NK-92 treated with Interleukin-12 subunit alpha and Interleukin-12 subunit beta, amount 100 ng/mL, for 24 hours (cell line): Measurements from ENCODE around the gene ZNF408.
"Not testable (repeated sequence)": the region's sequence is repeated elsewhere in the genome, so short reads cannot be mapped to it uniquely, and the experiment has no call there.

Source experiments
- DNase-seq: peaks from one replicate; lab custom pipeline; 2025; lab: John Stamatoyannopoulos, UW

The ZNF408 gene

DNA sequence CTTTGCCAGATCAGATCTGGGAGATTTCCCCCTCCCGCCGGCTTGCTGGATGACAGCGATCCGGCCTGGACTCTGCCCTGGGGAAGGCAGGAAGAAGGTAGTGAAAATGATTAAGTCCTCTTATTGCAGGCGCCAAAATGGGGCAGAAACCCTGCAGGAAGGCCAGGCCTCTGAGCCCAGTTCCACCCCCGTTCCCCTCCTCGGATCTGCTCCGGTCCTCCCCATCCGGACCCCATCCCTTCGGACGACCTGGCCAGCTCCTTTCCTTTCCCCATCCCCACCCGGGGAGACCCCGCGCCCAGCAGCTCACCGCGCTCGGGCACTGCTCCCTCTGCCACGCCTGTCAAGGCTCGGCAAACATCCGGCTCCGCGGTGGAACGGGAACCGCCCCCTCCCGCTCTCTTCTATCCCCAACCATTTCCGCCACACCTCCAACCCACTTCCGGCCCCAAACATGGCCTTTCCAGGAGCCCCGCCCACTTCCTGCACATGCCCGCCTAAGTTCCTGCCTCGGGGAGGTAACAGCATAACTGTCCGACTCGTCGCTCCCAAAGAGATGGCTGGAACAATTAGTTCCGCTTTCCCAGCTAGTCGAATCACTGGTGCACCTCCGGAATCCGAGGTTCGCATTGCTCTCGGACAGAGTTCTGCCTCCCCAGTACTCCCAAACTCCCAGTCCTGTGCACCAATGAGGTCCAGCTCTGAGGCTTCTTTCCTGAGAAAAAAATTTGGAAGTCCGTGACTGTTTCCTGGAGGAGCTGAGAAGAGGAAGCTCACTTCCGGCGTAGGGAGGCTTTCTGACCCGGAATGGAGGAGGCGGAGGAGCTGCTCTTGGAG, at the start of gene ZNF408, which contains the start of gene ARHGAP1:
Gene ZNF408 (plus strand): TSS at position 791 of the 837 bp plus-strand sequence. CDS start 17 bp downstream, at position 808.
Gene ARHGAP1 (minus strand): TSS at position 379 of the 837 bp plus-strand sequence. CDS start 4,512 bp downstream, outside the sequence.
- DNase-seq = peak; percentile 99

DNA sequence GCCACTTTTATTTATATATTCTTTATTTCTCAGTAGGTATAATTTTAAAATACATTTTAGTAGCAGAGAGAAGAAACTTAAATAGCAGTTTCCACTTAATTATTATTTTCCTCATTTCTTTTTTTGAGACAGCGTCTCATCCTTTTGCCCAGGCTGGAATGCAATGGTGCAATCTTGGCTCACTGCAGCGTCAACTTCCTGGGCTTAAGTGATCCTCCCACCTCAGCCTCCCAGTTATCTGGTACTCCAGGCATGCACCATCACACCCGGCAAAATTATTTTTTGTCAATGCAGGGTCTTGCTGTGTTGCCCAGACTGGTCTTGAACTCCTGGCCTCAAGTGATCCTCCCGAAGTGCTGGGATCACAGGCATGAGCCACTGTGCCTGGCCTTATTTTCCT, 45.2 kb upstream of the ZNF408 start:
- no peak for DNase-seq

DNA sequence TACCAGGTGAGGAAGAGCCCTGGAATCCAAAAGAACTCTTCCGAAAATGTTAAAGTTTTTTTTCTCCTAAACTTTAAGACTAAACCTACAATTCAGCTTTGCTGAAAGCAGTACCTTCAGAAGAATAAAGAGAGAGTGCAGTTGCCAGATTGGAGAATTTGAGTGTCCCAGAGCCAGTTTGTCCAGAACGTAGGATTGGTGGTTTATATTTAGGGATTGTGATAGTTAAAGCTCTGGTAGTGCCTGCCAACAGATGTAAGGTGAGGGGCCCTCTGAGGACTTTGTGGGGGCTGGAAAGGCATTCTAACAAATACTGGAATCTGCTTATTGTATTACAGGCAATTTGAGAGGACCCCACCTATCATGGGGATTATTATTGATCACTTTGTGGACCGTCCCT, 43.6 kb upstream of the ZNF408 start:
- DNase-seq = no peak

DNA sequence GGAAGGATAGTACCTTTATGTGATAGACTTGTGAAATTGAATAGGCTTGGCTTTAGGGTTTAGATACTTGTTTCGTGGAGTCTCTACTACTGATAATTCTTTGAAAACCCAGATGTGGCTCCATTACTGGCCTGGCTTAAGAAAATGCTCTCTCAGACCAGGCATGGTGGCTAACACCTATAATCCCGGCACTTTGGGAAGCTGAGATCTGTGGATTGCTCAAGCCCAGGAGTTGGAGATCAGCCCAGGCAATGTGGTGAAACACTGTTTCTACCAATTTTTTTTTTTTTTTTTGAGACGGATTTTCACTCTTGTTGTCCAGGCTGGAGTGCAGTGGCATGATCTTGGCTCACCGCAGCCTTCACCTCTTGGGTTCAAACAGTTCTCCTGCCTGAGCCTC, 42.6 kb upstream of the ZNF408 start:
- DNase-seq = no peak

DNA sequence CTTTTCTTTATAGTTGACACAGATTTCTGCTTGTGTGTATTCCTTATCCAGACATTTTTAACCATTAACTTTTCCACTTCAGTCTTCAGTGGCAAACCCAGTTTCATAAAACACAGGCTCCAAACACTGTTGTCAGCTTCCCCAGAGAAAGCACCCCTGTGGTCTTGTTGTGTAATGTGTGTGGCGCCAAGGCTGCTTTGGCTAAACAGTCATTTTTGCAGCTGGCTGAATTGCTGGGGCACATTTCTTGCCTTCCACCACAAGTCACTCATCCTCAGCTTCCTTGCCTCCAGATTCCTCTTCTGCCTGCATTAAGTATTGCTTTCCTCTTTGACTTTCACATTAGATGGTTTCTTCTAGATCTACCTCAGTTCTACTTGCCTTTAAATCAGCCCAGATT, 40.9 kb upstream of the ZNF408 start:
- peak; percentile 14 for DNase-seq

DNA sequence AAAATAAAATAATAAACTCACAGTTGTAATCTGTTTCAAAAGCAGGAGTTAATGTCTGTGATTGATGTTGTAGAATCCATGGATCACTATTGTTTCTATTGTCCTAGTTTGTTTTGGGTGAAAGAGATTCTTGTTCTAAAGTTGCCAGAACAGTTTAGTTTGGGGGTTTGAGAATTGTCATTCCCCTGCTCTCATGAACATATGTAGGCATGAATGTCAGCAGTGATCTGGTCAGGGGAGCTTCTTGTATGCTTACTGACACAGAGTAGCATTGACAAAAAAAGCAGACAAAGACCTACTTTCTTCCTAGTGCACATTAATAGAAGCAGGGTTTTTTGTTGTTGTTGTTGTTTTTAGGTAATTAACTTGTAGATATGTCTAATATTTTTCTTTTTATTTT, 39.0 kb upstream of the ZNF408 start:
- DNase-seq = no peak

DNA sequence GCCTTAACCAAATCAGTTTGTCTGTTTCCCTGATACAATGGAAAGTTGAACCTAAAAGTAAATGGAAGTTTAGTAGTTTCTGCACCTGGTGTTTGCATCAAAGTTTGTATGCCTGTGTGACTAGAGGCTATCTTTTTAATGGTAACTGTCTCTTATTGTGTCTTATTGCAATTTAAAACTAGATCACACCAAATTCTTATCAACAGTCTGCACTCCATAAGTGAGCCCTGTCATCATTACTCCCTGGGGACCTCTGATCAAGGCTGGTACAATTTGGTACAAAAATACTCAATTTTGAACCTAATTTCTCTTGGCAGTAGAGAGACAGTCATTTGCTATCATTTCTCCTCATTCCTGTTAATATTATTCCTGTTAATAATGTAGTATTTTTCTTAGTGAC, 38.5 kb upstream of the ZNF408 start:
- no peak for DNase-seq

DNA sequence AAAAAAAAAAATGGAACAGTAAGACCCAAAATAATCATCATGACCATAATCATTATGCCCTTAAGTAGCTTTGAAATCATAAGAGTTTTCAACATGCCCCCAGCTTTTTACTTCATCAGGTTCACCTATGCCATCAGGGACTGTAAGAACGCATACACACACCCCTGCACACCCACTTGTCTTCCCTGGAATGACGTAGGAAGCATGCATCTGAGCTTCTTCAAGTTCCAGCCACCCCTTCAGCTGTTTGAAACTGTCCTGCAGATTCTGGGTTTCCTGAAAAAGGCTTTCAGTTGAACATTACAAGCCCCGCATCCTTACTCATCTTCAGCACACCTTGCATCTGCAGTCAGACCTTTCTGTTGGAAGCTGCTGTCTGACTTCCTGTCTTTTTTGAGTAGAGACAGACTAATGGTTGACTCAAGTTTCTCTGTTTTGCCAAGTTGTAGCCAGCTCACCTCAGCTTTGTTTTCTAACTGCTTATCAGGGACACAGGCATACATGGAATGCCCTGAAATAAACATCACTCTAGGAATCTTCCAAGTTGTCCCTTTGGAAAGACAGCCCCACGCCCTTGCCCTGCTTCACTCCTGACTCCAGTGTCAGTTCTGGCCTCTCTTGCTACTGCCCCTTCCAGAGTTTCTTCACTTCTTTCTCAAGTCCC, 37.4 kb upstream of the ZNF408 start:
- no peak for DNase-seq

DNA sequence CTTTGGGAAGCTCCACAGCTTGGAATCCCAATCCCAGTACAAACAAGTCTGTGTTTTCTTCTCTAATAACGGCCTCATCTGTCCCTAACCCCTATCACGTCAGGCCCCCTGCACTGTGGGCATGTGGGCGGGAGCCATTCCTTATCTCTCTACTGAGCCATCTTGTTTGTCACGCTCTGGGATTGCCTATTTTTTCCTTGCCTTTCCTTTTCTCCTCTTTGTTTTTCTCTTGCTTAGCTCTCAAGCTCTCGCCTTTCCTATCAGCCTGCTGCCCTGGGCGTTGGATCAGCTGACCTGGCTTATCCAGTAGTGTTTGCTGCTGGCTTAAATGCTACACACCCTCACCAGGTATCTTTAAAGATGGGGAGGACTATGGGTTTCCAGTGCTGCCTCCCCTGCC, 36.2 kb upstream of the ZNF408 start:
- DNase-seq = no peak

DNA sequence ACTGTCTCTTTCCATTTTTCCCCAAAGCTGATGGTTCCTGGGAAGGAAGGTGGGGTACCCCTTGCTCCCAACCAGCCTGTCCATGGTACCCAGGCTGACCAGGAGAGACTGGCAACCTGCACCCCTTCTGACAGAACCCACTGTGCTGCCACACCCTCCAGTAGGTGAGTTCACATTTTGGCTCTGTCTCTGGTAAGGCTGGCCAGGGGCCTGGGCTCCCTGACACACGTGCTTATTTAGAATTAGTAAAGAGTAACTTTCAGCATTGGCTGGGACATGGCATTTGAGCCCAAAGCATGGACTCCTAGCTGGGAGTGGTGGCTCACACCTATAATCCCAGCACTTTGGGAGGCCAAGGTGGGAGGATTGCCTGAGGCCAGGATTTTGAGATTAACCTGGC, 35.5 kb upstream of the ZNF408 start:
- no peak for DNase-seq

DNA sequence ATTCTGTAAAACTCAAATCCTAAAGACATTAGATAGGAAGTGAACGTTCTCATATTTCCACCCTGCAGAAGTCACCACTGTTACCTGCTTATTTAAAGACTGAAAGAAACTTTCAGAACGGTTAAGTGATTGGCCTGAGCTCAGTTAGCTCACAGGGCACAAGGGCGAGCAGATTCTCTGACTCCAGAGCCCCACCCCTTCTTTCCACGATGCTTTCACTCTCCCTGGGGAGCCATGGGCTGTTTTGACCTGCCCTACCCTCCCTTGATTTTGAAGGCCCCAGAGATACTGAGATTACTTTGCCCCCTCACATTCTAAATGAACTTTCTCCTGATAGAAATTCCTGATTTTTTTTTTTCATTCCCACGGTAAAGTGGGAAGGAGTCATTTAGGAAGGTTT, 34.3 kb upstream of the ZNF408 start:
- no peak for DNase-seq

DNA sequence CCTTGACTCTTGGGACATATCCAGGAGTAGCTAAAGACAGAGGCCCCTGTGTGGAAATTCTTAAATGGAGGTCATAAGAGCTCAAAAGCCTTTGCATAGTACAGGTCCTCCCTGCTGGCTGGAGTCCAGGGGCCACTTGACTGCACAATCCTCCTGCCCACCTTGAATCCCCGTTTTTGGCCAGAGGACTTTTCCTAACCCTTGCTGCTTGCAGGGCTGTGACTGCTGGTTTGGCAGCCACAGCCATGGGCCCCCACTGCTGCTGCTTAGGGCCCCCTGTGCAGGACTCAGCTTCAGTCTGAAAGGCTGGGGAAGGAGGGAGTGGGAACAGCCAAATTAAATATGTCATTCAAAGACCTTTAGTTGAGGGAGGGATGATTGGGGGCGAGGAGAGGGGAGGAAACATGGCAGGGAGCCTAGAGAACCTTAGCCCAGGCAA, 33.8 kb upstream of the ZNF408 start:
- no peak for DNase-seq

DNA sequence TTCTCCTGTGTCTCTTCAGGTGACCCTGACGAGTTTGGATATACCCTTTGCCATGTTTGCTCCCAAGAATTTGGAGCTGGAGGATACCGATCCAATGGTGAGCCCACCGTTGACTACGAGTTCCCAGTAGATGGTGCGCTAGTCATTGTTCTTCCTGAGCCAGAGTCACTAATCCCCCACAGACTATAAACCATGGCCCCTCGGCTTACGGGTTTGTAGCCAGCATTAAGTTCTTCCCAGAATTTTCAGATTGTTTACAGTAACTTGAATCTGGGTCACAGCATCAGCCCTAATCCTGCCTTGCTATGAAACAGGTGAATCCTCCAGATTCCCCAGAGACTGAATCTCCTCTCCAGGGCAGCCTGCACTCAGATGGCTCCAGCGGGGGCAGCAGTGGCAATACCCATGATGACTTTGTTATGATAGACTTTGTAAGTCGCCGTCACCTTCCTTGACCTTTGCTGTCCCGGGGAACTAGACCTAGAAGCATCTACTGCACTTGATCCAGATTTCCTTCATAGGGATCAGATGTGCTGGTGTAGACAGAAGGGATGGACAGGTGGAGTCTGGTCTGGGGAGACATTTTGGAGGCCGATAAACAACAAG, 32.2 kb upstream of the ZNF408 start:
- DNase-seq = no peak

DNA sequence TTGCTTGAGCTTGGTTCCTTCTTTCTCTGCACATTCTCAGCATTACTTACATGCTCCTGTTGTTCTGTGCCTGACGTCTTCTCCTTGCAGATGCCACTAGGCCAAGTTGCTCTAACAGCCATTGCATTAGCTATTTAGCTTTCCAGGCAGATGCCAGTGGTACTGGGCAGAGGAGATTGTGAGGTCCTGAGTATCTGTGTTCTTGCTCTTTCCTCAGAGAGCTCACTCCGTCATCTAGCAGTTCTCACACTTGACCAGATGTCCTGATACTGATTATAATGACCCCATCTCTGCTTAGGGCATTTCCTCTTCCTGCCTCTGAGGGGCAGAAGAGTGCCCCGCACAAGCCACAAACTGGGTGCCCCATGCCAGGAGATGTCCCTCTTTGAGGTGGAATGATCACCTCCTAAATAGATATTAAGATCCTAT, 31.1 kb upstream of the ZNF408 start:
- DNase-seq = no peak

DNA sequence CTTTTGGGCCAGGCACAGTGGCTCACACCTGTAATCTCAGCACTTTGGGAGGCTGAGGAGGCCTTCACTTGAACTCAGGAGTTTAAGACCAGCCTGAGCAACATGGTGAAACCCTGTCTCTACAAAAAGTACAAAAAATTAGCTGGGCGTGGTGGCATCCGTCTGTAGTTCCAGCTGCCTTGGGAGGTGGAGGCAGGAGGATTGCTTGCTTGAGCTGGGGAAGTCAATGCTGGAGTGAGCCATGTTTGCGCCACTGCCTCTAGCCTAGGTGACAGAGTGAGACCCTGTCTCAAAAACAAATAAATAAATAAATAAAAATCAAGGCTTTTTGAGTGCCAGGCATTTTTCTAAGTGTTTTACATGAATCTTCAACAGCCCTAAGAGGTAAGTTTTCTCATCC, 30.3 kb upstream of the ZNF408 start:
- DNase-seq = not testable (repeated sequence)

DNA sequence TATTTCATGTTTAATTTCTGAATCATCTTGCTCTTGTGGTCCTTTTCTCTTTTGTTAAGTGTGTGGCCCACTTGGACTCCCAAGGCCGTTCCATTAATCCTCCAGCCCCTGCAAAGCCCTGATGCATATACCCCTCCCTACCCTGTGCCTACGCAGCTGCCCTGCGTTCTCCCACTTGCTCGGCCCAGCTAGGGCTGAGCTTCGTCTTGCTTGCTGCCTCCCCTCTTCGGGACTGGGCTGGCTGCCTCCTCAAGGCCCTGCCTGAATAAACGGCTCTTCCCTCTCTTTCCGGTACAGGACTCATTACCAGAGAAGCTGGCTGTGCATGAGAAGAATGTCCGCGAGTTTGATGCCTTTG, 28.9 kb upstream of the ZNF408 start:
- no peak for DNase-seq

DNA sequence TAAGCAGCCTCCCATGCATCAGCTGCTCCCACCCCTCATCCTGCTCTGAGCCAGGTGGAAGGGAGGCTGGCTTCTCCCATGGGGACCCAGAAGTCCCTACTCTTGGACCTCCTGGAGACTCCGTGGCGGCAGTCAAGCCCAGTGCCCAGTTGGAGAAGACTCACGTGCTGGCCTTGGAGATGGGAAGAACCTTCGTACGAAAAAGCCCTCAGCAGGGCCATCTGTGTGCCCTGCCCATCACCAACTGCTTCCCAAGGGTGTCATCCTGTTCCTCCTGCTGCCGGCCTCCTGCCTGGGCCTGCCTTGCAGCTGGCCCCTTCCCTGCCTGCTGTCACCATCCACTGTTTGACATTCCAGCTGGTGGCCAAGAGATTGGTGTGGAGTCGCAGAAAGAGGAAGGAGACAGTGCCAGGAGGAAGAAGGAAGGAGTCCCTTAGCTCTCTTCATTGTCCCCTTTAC, 28.4 kb upstream of the ZNF408 start:
- no peak for DNase-seq

DNA sequence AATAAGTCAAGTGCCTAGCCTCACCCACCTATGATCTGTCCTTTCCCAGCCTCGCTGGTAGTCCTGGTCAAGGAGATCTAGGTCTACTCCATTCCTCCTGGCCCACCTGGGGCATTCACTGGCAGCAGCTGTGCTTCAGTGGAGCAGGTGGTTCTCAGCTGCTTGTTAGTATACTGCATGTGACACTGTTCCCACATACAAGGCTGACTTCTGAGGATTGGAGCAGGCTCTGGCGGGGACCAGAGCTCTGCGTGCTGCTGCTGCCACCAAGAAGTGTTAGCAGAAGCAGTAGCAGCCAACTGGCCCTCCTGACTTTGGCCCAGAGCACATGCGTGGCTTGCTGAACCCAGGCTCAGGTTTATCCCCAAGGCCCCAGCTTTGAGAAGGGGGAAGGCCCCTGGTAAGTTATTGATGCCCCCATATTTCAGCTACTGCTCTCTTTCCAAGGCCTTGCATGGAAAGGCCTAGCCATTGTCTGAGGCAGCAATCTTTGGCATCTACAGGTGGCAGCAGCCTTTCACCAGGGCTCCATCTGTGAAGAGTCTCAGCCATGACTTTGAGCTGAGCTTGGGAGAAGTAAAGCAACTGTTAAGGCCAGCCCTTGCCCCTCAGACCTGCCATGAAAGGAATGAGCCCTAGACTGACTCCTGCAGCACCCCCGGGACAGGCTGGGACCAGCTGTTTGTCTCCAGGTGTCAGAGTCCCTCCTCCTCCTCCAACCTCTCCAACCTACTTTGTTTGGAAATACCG, 26.9 kb upstream of the ZNF408 start:
- DNase-seq = no peak

DNA sequence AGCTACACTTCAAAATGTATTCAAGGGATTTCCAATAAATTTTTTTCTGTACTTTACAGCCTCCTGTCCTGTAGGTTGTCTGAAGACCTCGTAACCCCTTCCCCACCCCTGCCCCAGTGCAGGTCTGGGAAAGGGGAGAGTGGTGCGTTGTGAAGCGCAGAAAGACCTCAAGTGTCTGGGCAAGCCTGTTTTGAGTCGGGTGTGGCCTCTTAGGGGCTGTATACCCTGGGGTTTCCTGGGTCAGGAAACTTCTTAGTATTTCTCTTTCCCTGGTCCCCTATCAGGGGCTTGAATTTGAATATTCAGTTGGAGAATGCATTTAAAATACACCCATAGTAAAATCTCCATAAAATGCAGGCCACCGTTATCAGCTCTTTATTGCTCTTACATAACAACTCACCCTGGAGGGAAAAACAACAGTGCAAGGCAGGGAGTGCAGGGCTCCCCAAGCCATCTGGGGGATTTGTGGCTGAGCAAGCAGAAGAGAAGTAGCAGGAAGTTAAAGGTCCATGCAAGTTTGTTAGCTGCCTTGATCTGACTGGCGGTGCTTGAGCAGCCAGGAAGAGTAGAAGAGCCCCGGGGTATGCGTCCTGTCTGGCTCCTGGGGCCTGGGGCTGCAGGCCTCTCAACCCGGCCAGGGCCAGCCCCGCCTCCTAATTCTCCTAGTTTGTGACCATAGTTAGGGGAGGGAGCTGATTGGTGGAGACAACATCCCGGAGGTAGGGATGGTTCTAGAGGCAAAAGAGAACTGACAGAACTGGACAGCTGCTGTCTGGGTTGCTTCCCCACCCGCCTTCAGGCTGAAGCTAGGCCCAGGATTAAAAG, 26.2 kb upstream of the ZNF408 start:
- no peak for DNase-seq

DNA sequence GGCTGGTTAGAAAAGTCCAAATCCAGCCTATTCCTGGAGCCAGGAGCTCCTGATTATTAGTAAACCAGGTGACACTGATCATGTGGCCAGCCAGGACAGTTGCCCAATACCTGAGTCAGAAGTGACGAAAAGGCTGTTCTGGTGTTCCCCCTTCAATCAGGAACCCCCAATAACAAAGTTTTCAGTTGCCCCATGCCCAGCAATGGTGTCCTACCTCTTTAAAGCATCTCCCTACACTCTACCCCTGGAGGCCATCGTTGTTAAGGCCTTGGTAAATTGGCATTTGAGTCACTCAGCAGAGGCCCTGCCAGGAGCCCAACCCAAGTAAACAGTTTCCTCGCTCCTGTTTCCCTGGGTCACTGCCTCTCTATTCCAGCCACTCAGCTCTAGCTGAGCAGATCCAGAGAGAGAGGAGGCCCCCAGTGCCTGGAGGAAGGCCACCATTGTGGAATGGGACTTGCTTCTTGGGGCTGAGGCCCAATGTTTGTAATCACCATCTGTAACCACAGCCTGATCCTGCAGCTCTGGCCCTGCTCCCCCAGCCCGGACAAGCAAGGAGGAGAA, 25.5 kb upstream of the ZNF408 start:
- no peak for DNase-seq

DNA sequence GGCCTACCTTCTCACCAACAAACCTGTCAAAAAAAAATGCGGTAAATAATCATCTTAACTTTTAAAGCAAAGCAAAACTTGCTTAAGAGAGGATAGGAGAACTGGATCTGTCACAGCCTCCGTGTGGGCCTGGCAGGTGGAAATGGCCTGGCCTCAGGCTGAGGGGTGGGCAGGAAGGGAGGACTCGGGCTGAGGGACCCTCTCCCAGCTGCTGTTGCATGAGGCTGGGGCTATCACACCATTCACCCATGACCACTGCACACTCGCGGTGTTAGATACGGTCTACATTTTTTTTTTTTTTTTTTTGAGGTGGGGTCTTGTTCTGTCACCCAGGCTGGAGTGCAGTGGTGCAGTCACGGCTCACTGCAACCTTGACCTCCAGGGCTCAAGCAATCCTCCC, 24.9 kb upstream of the ZNF408 start:
- DNase-seq = no peak
